ENCODE data around the gene DIMT1.

The DIMT1 gene

GRCh38 chr5:62369039-62369438 is 34.7 kb downstream of the DIMT1 start:
- no peak for DNase-seq

GRCh38 chr5:62362701-62363100 is 41.0 kb downstream of the DIMT1 start:
- no peak for DNase-seq

- peak; percentile 70 for DNase-seq
Observed at GRCh38 chr5:62354028-62354874, 49.5 kb downstream of the DIMT1 start.

- DNase-seq: no peak
Observed at GRCh38 chr5:62348723-62349481, 54.8 kb downstream of the DIMT1 start.

- DNase-seq: no peak
Observed at GRCh38 chr5:62347928-62348327, 55.8 kb downstream of the DIMT1 start.

- DNase-seq: no peak
Observed at GRCh38 chr5:62346748-62347147, 57.0 kb downstream of the DIMT1 start.

- no peak for DNase-seq
Observed at GRCh38 chr5:62343428-62343827, 60.3 kb downstream of the DIMT1 start.

GRCh38 chr5:62342476-62342837 is 61.2 kb downstream of the DIMT1 start:
- no peak for DNase-seq

- DNase-seq: no peak
Observed at GRCh38 chr5:62341783-62342475, 61.8 kb downstream of the DIMT1 start.

GRCh38 chr5:62340979-62341378 is 62.7 kb downstream of the DIMT1 start:
- no peak for DNase-seq

GRCh38 chr5:62340392-62340791 is 63.3 kb downstream of the DIMT1 start:
- DNase-seq: peak; percentile 34
